B cell (primary cell): ENCODE results near the gene SMIM12. TPM values are rescaled to one million over a fixed set of nuclear protein-coding genes. Genes with fewer than 3 reads are reported as not detected.

ENCODE experiments used
- ATAC-seq: fragments of 200-7000 bp; cut with Tn5 transposase; one replicate; pipeline ENCODE4 v1.10.0; 2021; ENCODE audit warnings: low read depth, mild to moderate bottlenecking, moderate number of reproducible peaks, moderate library complexity
- CTCF ChIA-PET: fragments of 350-600 bp; sonication (Branson Sonifier 250); formaldehyde crosslinking; loops from one replicate; lab custom pipeline; 2021; ENCODE audit warnings: antibody characterized with exemption, inconsistent platforms; lab: Charles Lee
- POLR2A ChIA-PET: fragments of 350-600 bp; sonication (Branson Sonifier 250); formaldehyde crosslinking; loops from one replicate; lab custom pipeline; 2021; ENCODE audit warnings: antibody characterized with exemption; lab: Charles Lee
- DNase-seq: peaks from one replicate; pipeline ENCODE4 v3.0.0; 2013
- H2AFZ ChIP-seq: 2 replicates; pipeline ENCODE4 v1.6.1; 2012; ENCODE audit warnings: mild to moderate bottlenecking, low read depth, low read length; ENCODE audit not compliant: insufficient read depth, poor library complexity, severe bottlenecking
- H3K27ac ChIP-seq, 2 donors: 1 replicate in 1 of 2; 2 replicates in 1 of 2; pipeline ENCODE4 v1.5.1; 2012 to 2013; ENCODE audit warnings: low read length in 2 of 2, mild to moderate bottlenecking in 2 of 2, moderate library complexity in 1 of 2
- H3K27me3 ChIP-seq, 4 experiments: fragments of 200-600 bp in 1 of 4; sonication (generic) in 1 of 4; replicated peaks in 1 of 4; 1 replicate in 2 of 4; 2 replicates in 2 of 4; pipeline versions ENCODE4 v1.6.1 to v1.7.0; 2013 to 2016; ENCODE audit warnings: low read length in 3 of 4, mild to moderate bottlenecking in 2 of 4, mixed read lengths in 1 of 4, moderate library complexity in 1 of 4; ENCODE audit not compliant: insufficient read depth in 4 of 4, control insufficient read depth in 3 of 4; ENCODE audit errors: control extremely low read depth in 1 of 4
- H3K36me3 ChIP-seq, 2 experiments: replicated peaks in 1 of 2; 1 replicate in 1 of 2; 2 replicates in 1 of 2; pipeline versions ENCODE4 v1.6.1 to v1.7.1; 2013; ENCODE audit warnings: low read length in 1 of 2; ENCODE audit not compliant: insufficient read depth in 2 of 2, control insufficient read depth in 1 of 2; ENCODE audit errors: control extremely low read depth in 1 of 2, extremely low read depth in 1 of 2
- H3K4me1 ChIP-seq, 2 donors: fragments of 200-600 bp in 1 of 2; sonication (generic) in 1 of 2; 1 replicate in 1 of 2; 2 replicates in 1 of 2; pipeline versions ENCODE4 v1.5.1 to v1.6.1; 2013 to 2017; ENCODE audit warnings: low read length in 2 of 2; ENCODE audit not compliant: control insufficient read depth in 2 of 2, insufficient read depth in 2 of 2
- H3K4me2 ChIP-seq: replicated peaks from 2 replicates; pipeline ENCODE3; 2012; ENCODE audit warnings: mild to moderate bottlenecking, low read depth, low read length; ENCODE audit not compliant: poor library complexity, severe bottlenecking
- H3K4me3 ChIP-seq, 5 experiments: fragments of 200-600 bp in 1 of 5; sonication (generic) in 1 of 5; 1 replicate in 3 of 5; 2 replicates in 2 of 5; pipeline versions ENCODE4 v1.5.1 to v1.7.0; 2011 to 2016; ENCODE audit warnings: low read length in 4 of 5, mild to moderate bottlenecking in 4 of 5, low read depth in 2 of 5, control low read depth in 1 of 5, moderate library complexity in 1 of 5; ENCODE audit not compliant: insufficient read depth in 1 of 5; ENCODE audit errors: control extremely low read depth in 1 of 5, extremely low read depth in 1 of 5
- H3K79me2 ChIP-seq: fragments of 200-600 bp; sonication (generic); one replicate; pipeline ENCODE4 v1.6.0; 2016; ENCODE audit warnings: low read length; ENCODE audit not compliant: control insufficient read depth, insufficient read depth
- H3K9ac ChIP-seq: fragments of 200-600 bp; sonication (generic); 2 replicates; pipeline ENCODE4 v1.6.1; 2017; ENCODE audit warnings: mild to moderate bottlenecking, low read length, moderate library complexity
- H3K9me3 ChIP-seq, 3 donors: one replicate each; pipeline versions ENCODE4 v1.6.1 to v1.7.1; 2013; ENCODE audit warnings: low read length in 2 of 3; ENCODE audit not compliant: control insufficient read depth in 2 of 3, insufficient read depth in 1 of 3; ENCODE audit errors: control extremely low read depth in 1 of 3
- H4K20me1 ChIP-seq: 2 replicates; pipeline ENCODE4 v1.6.0; 2012; ENCODE audit warnings: mild to moderate bottlenecking, low read length; ENCODE audit not compliant: insufficient read depth, control insufficient read depth, poor library complexity, severe bottlenecking
- H3K27ac Mint-ChIP-seq: one replicate; pipeline ENCODE4 v1.8.0; 2021; ENCODE audit warnings: mixed read lengths
- H3K27me3 Mint-ChIP-seq: one replicate; pipeline ENCODE4 v1.8.0; 2021; ENCODE audit warnings: mixed read lengths
- H3K4me1 Mint-ChIP-seq: one replicate; pipeline ENCODE4 v1.8.0; 2021; ENCODE audit warnings: mixed read lengths
- H3K4me3 Mint-ChIP-seq: one replicate; pipeline ENCODE4 v1.8.0; 2021; ENCODE audit warnings: mixed read lengths
- H3K9me3 Mint-ChIP-seq: one replicate; pipeline ENCODE4 v1.8.0; 2022; ENCODE audit warnings: mixed read lengths; ENCODE audit not compliant: insufficient read depth
- EZH2 ChIP-seq: IDR thresholded peaks from 2 replicates; pipeline ENCODE4 v1.6.1; 2012; ENCODE audit warnings: borderline replicate concordance, low read depth, mild to moderate bottlenecking, moderate library complexity, low read length; ENCODE audit not compliant: insufficient read depth, poor library complexity, severe bottlenecking
- WGBS: methylation state at CpG from one replicate; pipeline ENCODE4 v1.1.5; 2013; ENCODE audit warnings: missing lambda C conversion rate; ENCODE audit not compliant: insufficient coverage; 5-methylcytosine and 5-hydroxymethylcytosine counted together
- intact Hi-C: fragments of 100-400 bp; cut with micrococcal nuclease; formaldehyde crosslinking; loops from one replicate; pipeline ENCODE4 v1.10.0; 2022
- polyA plus RNA-seq: library from polyadenylated mRNA; depleted of rRNA; stranded (reverse); fragments of >200 nt; gene quantifications from 2 replicates; pipeline ENCODE4 v1.2.3, GENCODE V29; 2012
- total RNA-seq, 2 donors: library from RNA; stranded (reverse); fragments of 120-200 nt in 1 of 2; gene quantifications; 1 replicate in 1 of 2; 2 replicates in 1 of 2; pipeline versions ENCODE4 v1.2.3 to v1.2.4, GENCODE V29; 2013 to 2022
- TF ChIP-seq, protein P1 (sequence below): fragments of 200-600 bp; IDR thresholded peaks from one replicate; pipeline ENCODE4 v1.8.0; 2022; ENCODE audit warnings: antibody characterized with exemption, mild to moderate bottlenecking

The SMIM12 gene
- total and polyA plus RNA-seq, 2 donors (not counting 1 experiment from before 2014, with no cell fraction given) = 26.2 to 33.1 TPM

DNA sequence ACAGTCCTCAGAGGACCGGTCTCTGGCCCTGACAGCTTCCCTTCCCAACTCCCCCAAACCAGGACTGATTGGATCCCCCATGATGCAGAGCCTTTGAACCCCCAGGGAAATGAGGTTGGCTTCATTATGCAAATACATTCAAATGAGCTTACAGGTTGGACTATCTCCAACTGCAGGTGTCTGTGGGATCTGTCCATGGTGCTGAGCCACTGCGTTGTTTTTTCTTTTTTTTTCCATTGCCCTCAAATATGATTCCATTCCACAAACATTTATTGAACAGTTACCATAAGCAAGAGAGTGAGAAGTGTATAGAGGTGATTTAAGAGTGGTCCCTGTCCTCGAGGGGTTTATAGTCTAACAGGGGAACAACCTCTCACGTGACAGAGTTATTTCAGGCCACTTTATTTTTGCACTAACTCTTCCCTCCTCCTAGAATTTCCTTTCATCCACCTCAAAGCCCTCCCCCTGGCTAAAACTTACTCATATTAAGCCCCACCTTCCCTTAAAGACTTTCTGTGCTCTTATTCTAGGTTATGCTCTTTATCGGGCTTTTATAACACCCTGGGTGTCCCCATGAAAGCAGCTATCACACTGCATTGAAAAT, 48.0 kb upstream of the SMIM12 start:
- no peak overlapping the region for H2AFZ ChIP-seq
- H3K9me3 Mint-ChIP-seq = no peaks in the 10 kb centered on the region
- no peaks in the 10 kb centered on the region for H3K79me2 ChIP-seq
- H3K4me3 Mint-ChIP-seq = no peak overlapping the region
- H3K4me3 ChIP-seq = no peak overlapping the region
- intact Hi-C loops = no loop called here
- no peaks in the 10 kb centered on the region for H3K9me3 ChIP-seq
- no peak overlapping the region for H3K27ac Mint-ChIP-seq
- ATAC-seq (no peak), DNase-seq (no peak)
- WGBS = 80% methylated on average over 2 of the region's 5 CpGs
- H3K4me1 ChIP-seq = no peaks in the 10 kb centered on the region
- CTCF ChIA-PET = no interaction called here
- no peaks in the 10 kb centered on the region for H3K36me3 ChIP-seq
- TF ChIP-seq, protein P1, sequence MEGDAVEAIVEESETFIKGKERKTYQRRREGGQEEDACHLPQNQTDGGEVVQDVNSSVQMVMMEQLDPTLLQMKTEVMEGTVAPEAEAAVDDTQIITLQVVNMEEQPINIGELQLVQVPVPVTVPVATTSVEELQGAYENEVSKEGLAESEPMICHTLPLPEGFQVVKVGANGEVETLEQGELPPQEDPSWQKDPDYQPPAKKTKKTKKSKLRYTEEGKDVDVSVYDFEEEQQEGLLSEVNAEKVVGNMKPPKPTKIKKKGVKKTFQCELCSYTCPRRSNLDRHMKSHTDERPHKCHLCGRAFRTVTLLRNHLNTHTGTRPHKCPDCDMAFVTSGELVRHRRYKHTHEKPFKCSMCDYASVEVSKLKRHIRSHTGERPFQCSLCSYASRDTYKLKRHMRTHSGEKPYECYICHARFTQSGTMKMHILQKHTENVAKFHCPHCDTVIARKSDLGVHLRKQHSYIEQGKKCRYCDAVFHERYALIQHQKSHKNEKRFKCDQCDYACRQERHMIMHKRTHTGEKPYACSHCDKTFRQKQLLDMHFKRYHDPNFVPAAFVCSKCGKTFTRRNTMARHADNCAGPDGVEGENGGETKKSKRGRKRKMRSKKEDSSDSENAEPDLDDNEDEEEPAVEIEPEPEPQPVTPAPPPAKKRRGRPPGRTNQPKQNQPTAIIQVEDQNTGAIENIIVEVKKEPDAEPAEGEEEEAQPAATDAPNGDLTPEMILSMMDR = no peak
- TF ChIP-seq EZH2 = no peak
- H4K20me1 ChIP-seq = no peaks in the 10 kb centered on the region
- no peak overlapping the region for H3K4me2 ChIP-seq
- H3K27me3 Mint-ChIP-seq = no peaks in the 10 kb centered on the region
- no peak overlapping the region for H3K27ac ChIP-seq
- H3K4me1 Mint-ChIP-seq = no peaks in the 10 kb centered on the region
- H3K9ac ChIP-seq = no peak overlapping the region
- no peaks in the 10 kb centered on the region for H3K27me3 ChIP-seq
- POLR2A ChIA-PET = no interaction called here

GRCh38 chr1:34906756-34907155, 47.2 kb upstream of the SMIM12 start:
- no peak for DNase-seq
- CTCF ChIA-PET = no interaction called here
- Histone ChIP-seq H4K20me1 (no peaks in the 10 kb centered on the region), H3K27me3 (no peaks in the 10 kb centered on the region), H3K4me3 (no peak overlapping the region), H3K9ac (no peak overlapping the region), H3K27ac (no peak overlapping the region), H2AFZ (no peak overlapping the region), H3K9me3 (no peaks in the 10 kb centered on the region), H3K4me2 (no peak overlapping the region), H3K4me1 (no peaks in the 10 kb centered on the region), H3K36me3 (no peaks in the 10 kb centered on the region), H3K79me2 (no peaks in the 10 kb centered on the region)
- Mint-ChIP-seq H3K9me3 (no peaks in the 10 kb centered on the region), H3K4me1 (no peaks in the 10 kb centered on the region), H3K4me3 (no peak overlapping the region), H3K27me3 (peaks cover 4% of the 10 kb centered on the region), H3K27ac (no peak overlapping the region)
- 73% methylated on average over 4 of the region's 4 CpGs for WGBS
- TF ChIP-seq, protein P1 = no peak
- TF ChIP-seq EZH2 = no peak
- POLR2A ChIA-PET = no interaction called here
- no peak for ATAC-seq
- intact Hi-C loops = no loop called here
